CD14-positive monocyte (primary cell): ENCODE results near the gene AIF1. TPM values are rescaled to one million over a fixed set of nuclear protein-coding genes. Genes with fewer than 3 reads are reported as not detected.
A peak's percentile ranks its signal among the peaks of the same experiment; 100 is the strongest.

Source experiments
- DNase-seq, 3 donors: peaks; one replicate each; pipeline ENCODE4 v3.0.0-alpha.2; 2011 to 2022
- H2AFZ ChIP-seq: 2 replicates; pipeline ENCODE4 v1.6.0; 2012; ENCODE audit warnings: mild to moderate bottlenecking, low read depth, low read length, inconsistent platforms; ENCODE audit not compliant: insufficient read depth, poor library complexity, severe bottlenecking
- H3K27ac ChIP-seq, 2 donors: 1 replicate in 1 of 2; 2 replicates in 1 of 2; pipeline ENCODE4 v1.5.1; 2012 to 2013; ENCODE audit warnings: low read length in 2 of 2, control low read depth in 1 of 2, inconsistent platforms in 1 of 2, low read depth in 1 of 2, mild to moderate bottlenecking in 1 of 2
- H3K27me3 ChIP-seq, 2 donors: one replicate each; pipeline versions ENCODE4 v1.6.0 to v1.6.1; 2011 to 2013; ENCODE audit warnings: low read length in 2 of 2; ENCODE audit not compliant: control insufficient read depth in 2 of 2, insufficient read depth in 2 of 2
- H3K36me3 ChIP-seq, 2 donors: replicated peaks in 1 of 2; 1 replicate in 1 of 2; 2 replicates in 1 of 2; pipeline versions ENCODE4 v1.5.1 to v1.6.1; 2012 to 2013; ENCODE audit warnings: low read length in 2 of 2, control low read depth in 1 of 2, inconsistent platforms in 1 of 2, mild to moderate bottlenecking in 1 of 2; ENCODE audit not compliant: insufficient read depth in 2 of 2, control insufficient read depth in 1 of 2
- H3K4me1 ChIP-seq, 2 donors: 1 replicate in 1 of 2; 2 replicates in 1 of 2; pipeline versions ENCODE4 v1.5.1 to v1.6.1; 2012 to 2013; ENCODE audit warnings: low read length in 2 of 2, control low read depth in 1 of 2, inconsistent platforms in 1 of 2, mild to moderate bottlenecking in 1 of 2, moderate library complexity in 1 of 2; ENCODE audit not compliant: insufficient read depth in 2 of 2, control insufficient read depth in 1 of 2
- H3K4me2 ChIP-seq: replicated peaks from 2 replicates; pipeline ENCODE3; 2012; ENCODE audit warnings: low read length, moderate library complexity, mild to moderate bottlenecking; ENCODE audit not compliant: poor library complexity, severe bottlenecking; ENCODE audit errors: extremely low read depth
- H3K4me3 ChIP-seq, 3 experiments: fragments of 200-600 bp in 1 of 3; sonication (generic) in 1 of 3; replicated peaks in 1 of 3; 1 replicate in 2 of 3; 2 replicates in 1 of 3; pipeline ENCODE4 v1.5.1; 2011 to 2013; ENCODE audit warnings: low read length in 3 of 3, mild to moderate bottlenecking in 3 of 3, control low read depth in 2 of 3, low read depth in 2 of 3, inconsistent platforms in 1 of 3, moderate library complexity in 1 of 3
- H3K79me2 ChIP-seq: 2 replicates; pipeline ENCODE4 v1.6.0; 2012; ENCODE audit warnings: mild to moderate bottlenecking, control low read depth, inconsistent platforms, low read length, moderate library complexity; ENCODE audit not compliant: insufficient read depth
- H3K9ac ChIP-seq: 2 replicates; pipeline ENCODE4 v1.6.0; 2017; ENCODE audit warnings: low read length, mild to moderate bottlenecking; ENCODE audit not compliant: insufficient read depth, poor library complexity, severe bottlenecking
- H3K9me3 ChIP-seq, 2 donors: replicated peaks in 1 of 2; 1 replicate in 1 of 2; 2 replicates in 1 of 2; pipeline versions ENCODE4 v1.5.1 to v1.6.1; 2012 to 2013; ENCODE audit warnings: low read length in 2 of 2, control low read depth in 1 of 2; ENCODE audit not compliant: control insufficient read depth in 1 of 2, insufficient read depth in 1 of 2
- H4K20me1 ChIP-seq: 2 replicates; pipeline ENCODE4 v1.6.0; 2012; ENCODE audit warnings: mild to moderate bottlenecking, low read length, control low read depth, moderate library complexity; ENCODE audit not compliant: insufficient read depth
- H3K27ac Mint-ChIP-seq, 7 donors: one replicate each; pipeline ENCODE4 v1.8.0; 2020; ENCODE audit warnings: mild to moderate bottlenecking in 7 of 7, mixed read lengths in 7 of 7, moderate library complexity in 6 of 7, inconsistent platforms in 2 of 7
- H3K27me3 Mint-ChIP-seq, 3 donors: one replicate each; pipeline ENCODE4 v1.8.0; 2021 to 2022; ENCODE audit warnings: low read depth in 3 of 3, mild to moderate bottlenecking in 3 of 3, mixed read lengths in 3 of 3, moderate library complexity in 3 of 3, inconsistent platforms in 1 of 3
- H3K36me3 Mint-ChIP-seq, 2 donors: one replicate each; pipeline ENCODE4 v1.8.0; 2020; ENCODE audit warnings: mixed read lengths in 2 of 2, inconsistent platforms in 1 of 2, mild to moderate bottlenecking in 1 of 2
- H3K4me1 Mint-ChIP-seq: one replicate; pipeline ENCODE4 v1.8.0; 2020; ENCODE audit warnings: mild to moderate bottlenecking, mixed read lengths
- H3K4me3 Mint-ChIP-seq, 2 donors: one replicate each; pipeline ENCODE4 v1.8.0; 2020; ENCODE audit warnings: mild to moderate bottlenecking in 2 of 2, mixed read lengths in 2 of 2, moderate library complexity in 1 of 2
- H3K9me3 Mint-ChIP-seq, 7 donors: one replicate each; pipeline ENCODE4 v1.8.0; 2020 to 2022; ENCODE audit warnings: mixed read lengths in 7 of 7, mild to moderate bottlenecking in 6 of 7, moderate library complexity in 6 of 7, inconsistent platforms in 2 of 7
- WGBS: methylation state at CpG from one replicate; pipeline ENCODE4 v1.1.5; 2013; ENCODE audit warnings: missing lambda C conversion rate; ENCODE audit not compliant: insufficient coverage; 5-methylcytosine and 5-hydroxymethylcytosine counted together
- intact Hi-C, 2 donors: fragments of 100-400 bp; cut with micrococcal nuclease; formaldehyde crosslinking; loops; one replicate each; pipeline versions ENCODE4 v1.15.0 to v1.15.1; 2023
- polyA plus RNA-seq, 3 donors: library from polyadenylated mRNA; depleted of rRNA in 1 of 3; unstranded in 2 of 3; stranded (reverse) in 1 of 3; fragments of 300-500 nt in 2 of 3; fragments of >200 nt in 1 of 3; fragmentation: Illumina TruSeq in 2 of 3; gene quantifications; 1 replicate in 2 of 3; 2 replicates in 1 of 3; pipeline ENCODE4 v1.2.3, GENCODE V29; 2012 to 2021
- TF ChIP-seq, protein P1 (sequence below): fragments of 200-600 bp; IDR thresholded peaks from one replicate; pipeline ENCODE4 v1.8.0; 2022; ENCODE audit warnings: antibody characterized with exemption, mild to moderate bottlenecking

Gene AIF1
- polyA plus RNA-seq, 3 donors = 952 to 2,310 (median 2,275) TPM

DNA sequence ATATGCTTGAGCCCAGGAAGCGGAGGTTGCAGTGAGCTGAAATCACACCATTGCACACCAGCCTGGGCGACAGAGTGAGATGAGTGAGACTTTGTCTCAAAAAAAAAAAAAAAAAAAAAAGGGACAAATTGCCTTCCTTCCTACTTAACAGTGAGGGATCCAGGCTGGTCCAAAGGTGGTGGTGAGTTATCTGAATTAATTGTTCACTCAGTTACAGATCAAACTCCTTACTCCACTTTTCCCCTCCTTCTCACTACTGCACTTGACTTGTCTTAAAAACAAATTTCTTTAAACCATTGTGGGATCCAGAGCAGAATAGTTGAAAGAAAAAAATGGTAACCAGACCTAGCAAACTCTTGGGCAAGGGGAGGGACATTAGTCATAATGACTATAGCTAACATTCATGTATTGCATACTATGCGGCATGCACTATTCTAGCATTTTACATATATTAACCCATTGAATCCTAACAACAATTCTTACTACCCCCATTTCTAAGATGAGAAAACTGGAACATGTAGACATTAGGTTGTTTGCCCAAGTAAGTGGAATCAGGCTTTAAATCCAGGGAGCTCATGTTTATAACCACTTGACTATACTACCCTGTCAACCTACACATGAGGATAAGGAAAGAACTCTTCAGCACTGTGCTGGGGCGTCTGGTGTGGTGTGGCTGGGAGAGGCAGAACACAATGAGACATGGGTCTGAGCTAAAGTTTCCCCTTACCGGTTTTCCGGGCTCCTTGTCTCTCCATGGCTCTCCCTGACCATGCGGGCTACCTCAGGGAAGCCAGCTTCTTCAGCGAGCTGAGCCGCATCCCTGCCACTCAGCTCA is 48.3 kb downstream of the AIF1 start:
- Histone ChIP-seq H3K79me2 (peaks cover 81% of the 10 kb centered on the region), H3K27me3 (no peaks in the 10 kb centered on the region), H3K4me2 (peak overlapping the region; percentile 97), H3K4me3 (peak overlapping the region in 1 of 3 experiments; percentile 94), H3K36me3 (peaks cover 20 to 42% of the 10 kb centered on the region in 2 donors), H3K27ac (peak overlapping the region; percentile 93 to 95), H3K9me3 (no peaks in the 10 kb centered on the region), H4K20me1 (peaks cover 15% of the 10 kb centered on the region), H2AFZ (no peak overlapping the region), H3K4me1 (peaks cover 67 to 82% of the 10 kb centered on the region in 2 donors), H3K9ac (no peak overlapping the region)
- peaks cover 72% of the 10 kb centered on the region for H3K4me1 Mint-ChIP-seq
- no peaks in the 10 kb centered on the region for H3K9me3 Mint-ChIP-seq
- peaks cover 0 to 1% (median 0%) of the 10 kb centered on the region in 3 donors for H3K27me3 Mint-ChIP-seq
- DNase-seq = peak in 2 of 3 donors; percentile 54
- H3K4me3 Mint-ChIP-seq = peak overlapping the region in 1 of 2 donors; percentile 98
- intact Hi-C loops = loop anchor here in 1 of 2 donors (5.0 kb wide), 1 partner anchor 116 kb away; the partner anchor contains the start of genes ATP6V1G2 and NFKBIL1
- 90% methylated on average over 6 of the region's 9 CpGs for WGBS
- H3K27ac Mint-ChIP-seq = peak overlapping the region; percentile 96 to 98 (median 98)
- H3K36me3 Mint-ChIP-seq = peaks cover 36 to 57% of the 10 kb centered on the region in 2 donors
- TF ChIP-seq, protein P1, sequence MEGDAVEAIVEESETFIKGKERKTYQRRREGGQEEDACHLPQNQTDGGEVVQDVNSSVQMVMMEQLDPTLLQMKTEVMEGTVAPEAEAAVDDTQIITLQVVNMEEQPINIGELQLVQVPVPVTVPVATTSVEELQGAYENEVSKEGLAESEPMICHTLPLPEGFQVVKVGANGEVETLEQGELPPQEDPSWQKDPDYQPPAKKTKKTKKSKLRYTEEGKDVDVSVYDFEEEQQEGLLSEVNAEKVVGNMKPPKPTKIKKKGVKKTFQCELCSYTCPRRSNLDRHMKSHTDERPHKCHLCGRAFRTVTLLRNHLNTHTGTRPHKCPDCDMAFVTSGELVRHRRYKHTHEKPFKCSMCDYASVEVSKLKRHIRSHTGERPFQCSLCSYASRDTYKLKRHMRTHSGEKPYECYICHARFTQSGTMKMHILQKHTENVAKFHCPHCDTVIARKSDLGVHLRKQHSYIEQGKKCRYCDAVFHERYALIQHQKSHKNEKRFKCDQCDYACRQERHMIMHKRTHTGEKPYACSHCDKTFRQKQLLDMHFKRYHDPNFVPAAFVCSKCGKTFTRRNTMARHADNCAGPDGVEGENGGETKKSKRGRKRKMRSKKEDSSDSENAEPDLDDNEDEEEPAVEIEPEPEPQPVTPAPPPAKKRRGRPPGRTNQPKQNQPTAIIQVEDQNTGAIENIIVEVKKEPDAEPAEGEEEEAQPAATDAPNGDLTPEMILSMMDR = no peak

DNA sequence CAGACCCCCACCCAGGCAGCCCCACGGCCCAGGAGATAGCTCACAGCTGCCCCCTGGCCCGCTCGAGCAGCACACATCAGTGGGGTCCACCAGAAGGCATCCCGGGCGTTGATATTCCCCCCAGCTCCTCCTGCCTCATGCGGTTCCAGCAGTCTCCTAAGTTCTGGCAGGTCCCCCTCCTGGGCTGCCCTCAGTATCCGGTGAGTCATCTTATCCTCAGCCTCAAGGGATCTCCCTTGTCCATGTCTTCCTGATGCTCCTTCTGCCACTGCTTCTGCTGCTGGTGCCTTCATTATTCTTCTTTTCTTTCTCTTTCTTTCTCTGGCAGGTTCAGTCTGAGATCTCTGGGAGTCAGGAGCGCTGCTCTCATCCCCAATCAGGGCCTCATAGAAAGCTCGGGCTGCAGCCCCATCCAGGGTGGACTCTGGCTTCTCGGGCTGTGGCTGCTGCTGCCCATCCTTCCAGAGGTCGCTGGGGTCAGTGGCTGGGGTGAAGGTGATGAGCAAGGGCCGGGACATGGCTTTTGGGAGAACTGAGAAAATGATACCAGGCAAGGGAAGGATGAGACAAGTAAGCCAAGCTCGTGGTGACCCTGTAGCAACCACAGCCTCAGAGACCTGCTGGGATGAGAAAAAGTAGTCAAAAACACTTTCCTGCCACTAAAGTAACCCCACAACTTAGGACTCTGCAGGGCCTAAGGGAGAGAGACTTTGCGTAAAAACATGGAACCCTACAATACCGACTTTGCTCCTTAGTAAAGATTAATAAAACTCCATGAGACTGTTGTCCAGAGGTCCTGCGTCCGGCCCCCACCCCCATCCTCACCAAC is 49.1 kb downstream of the AIF1 start:
- WGBS = 42% methylated on average over 13 of the region's 17 CpGs
- Mint-ChIP-seq H3K27ac (peak overlapping the region; percentile 96 to 98 (median 98)), H3K4me3 (peak overlapping the region; percentile 93 to 98), H3K27me3 (peaks cover 0 to 1% (median 0%) of the 10 kb centered on the region in 3 donors), H3K4me1 (peaks cover 63% of the 10 kb centered on the region), H3K36me3 (peaks cover 43 to 60% of the 10 kb centered on the region in 2 donors), H3K9me3 (no peaks in the 10 kb centered on the region)
- intact Hi-C loops = loop anchor here in 1 of 2 donors (5.0 kb wide), 1 partner anchor 117 kb away; the partner anchor contains the start of genes ATP6V1G2 and NFKBIL1
- Histone ChIP-seq H3K79me2 (peaks cover 81% of the 10 kb centered on the region), H3K4me2 (peak overlapping the region; percentile 97), H3K9me3 (no peaks in the 10 kb centered on the region), H3K9ac (peak overlapping the region; percentile 88), H3K36me3 (peaks cover 28 to 47% of the 10 kb centered on the region in 2 donors), H3K27ac (peak overlapping the region; percentile 93 to 95), H4K20me1 (peaks cover 7% of the 10 kb centered on the region), H2AFZ (peak overlapping the region; percentile 81), H3K4me3 (peak overlapping the region; percentile 87 to 94 (median 90)), H3K4me1 (peaks cover 59 to 73% of the 10 kb centered on the region in 2 donors), H3K27me3 (no peaks in the 10 kb centered on the region)
- peak in 2 of 3 donors; percentile 14 to 67 for DNase-seq
- TF ChIP-seq, protein P1 = no peak
